Measurements from ENCODE around the gene SPZ1. TPM values are rescaled to one million over a fixed set of nuclear protein-coding genes. Genes with fewer than 3 reads are reported as not detected.

SPZ1 gene, protein sequence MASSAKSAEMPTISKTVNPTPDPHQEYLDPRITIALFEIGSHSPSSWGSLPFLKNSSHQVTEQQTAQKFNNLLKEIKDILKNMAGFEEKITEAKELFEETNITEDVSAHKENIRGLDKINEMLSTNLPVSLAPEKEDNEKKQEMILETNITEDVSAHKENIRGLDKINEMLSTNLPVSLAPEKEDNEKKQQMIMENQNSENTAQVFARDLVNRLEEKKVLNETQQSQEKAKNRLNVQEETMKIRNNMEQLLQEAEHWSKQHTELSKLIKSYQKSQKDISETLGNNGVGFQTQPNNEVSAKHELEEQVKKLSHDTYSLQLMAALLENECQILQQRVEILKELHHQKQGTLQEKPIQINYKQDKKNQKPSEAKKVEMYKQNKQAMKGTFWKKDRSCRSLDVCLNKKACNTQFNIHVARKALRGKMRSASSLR
- total RNA-seq = not detected in 2 replicates

DNA sequence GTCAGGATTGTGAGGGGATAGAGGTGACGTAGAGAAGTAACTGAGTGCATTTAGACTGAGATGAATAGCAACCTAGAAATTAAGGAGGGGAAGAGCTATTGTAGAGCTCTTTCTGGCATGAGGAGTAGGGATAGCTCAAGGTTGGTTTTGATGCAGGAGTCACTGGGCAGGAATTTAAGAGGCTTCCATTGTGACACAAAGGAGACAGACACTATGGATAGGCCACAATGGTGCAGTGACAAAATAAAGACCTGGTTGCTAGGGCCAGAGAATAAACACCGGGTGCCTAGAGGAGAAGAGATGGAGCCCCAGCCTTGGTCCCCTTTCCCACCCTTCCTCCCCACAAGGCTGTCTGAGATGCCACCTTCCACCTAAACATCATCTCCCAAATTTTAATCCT, at the start of gene SPZ1:
SPZ1 (plus strand) TSS at position 301 of the 400 bp plus-strand sequence. CDS start 214 bp downstream, outside the sequence.

Small RNA genes within 50 kb of the gene (small RNA-seq; reads per million reads assigned to genes)
- gene AC026410.2 = not detected
- gene RF00322 = not detected
- gene RNU6-211P = 0.16 reads per million

Other genes with a start within 250 kb of the SPZ1 start
- gene SERINC5, start 64.0 kb upstream of the SPZ1 start, total RNA-seq = 14.7 and 15.0 TPM in 2 replicates
- gene ZFYVE16, start 88.1 kb downstream of the SPZ1 start, total RNA-seq = 23.2 and 29.2 TPM in 2 replicates
- 1.6 and 3.3 TPM in 2 replicates for gene FAM151B, start 168.1 kb downstream of the SPZ1 start, total RNA-seq